CD14-positive monocyte (primary cell): Measurements from ENCODE around the gene CCN5. TPM values are rescaled to one million over a fixed set of nuclear protein-coding genes. Genes with fewer than 3 reads are reported as not detected.
A peak's percentile ranks its signal among the peaks of the same experiment; 100 is the strongest.

Source experiments
- DNase-seq, 3 donors: peaks; one replicate each; pipeline ENCODE4 v3.0.0-alpha.2; 2011 to 2022
- H2AFZ ChIP-seq: 2 replicates; pipeline ENCODE4 v1.6.0; 2012; ENCODE audit warnings: mild to moderate bottlenecking, low read depth, low read length, inconsistent platforms; ENCODE audit not compliant: insufficient read depth, poor library complexity, severe bottlenecking
- H3K27ac ChIP-seq, 2 donors: 1 replicate in 1 of 2; 2 replicates in 1 of 2; pipeline ENCODE4 v1.5.1; 2012 to 2013; ENCODE audit warnings: low read length in 2 of 2, control low read depth in 1 of 2, inconsistent platforms in 1 of 2, low read depth in 1 of 2, mild to moderate bottlenecking in 1 of 2
- H3K27me3 ChIP-seq, 2 donors: one replicate each; pipeline versions ENCODE4 v1.6.0 to v1.6.1; 2011 to 2013; ENCODE audit warnings: low read length in 2 of 2; ENCODE audit not compliant: control insufficient read depth in 2 of 2, insufficient read depth in 2 of 2
- H3K36me3 ChIP-seq, 2 donors: replicated peaks in 1 of 2; 1 replicate in 1 of 2; 2 replicates in 1 of 2; pipeline versions ENCODE4 v1.5.1 to v1.6.1; 2012 to 2013; ENCODE audit warnings: low read length in 2 of 2, control low read depth in 1 of 2, inconsistent platforms in 1 of 2, mild to moderate bottlenecking in 1 of 2; ENCODE audit not compliant: insufficient read depth in 2 of 2, control insufficient read depth in 1 of 2
- H3K4me1 ChIP-seq, 2 donors: 1 replicate in 1 of 2; 2 replicates in 1 of 2; pipeline versions ENCODE4 v1.5.1 to v1.6.1; 2012 to 2013; ENCODE audit warnings: low read length in 2 of 2, control low read depth in 1 of 2, inconsistent platforms in 1 of 2, mild to moderate bottlenecking in 1 of 2, moderate library complexity in 1 of 2; ENCODE audit not compliant: insufficient read depth in 2 of 2, control insufficient read depth in 1 of 2
- H3K4me2 ChIP-seq: replicated peaks from 2 replicates; pipeline ENCODE3; 2012; ENCODE audit warnings: low read length, moderate library complexity, mild to moderate bottlenecking; ENCODE audit not compliant: poor library complexity, severe bottlenecking; ENCODE audit errors: extremely low read depth
- H3K4me3 ChIP-seq, 3 experiments: fragments of 200-600 bp in 1 of 3; sonication (generic) in 1 of 3; replicated peaks in 1 of 3; 1 replicate in 2 of 3; 2 replicates in 1 of 3; pipeline ENCODE4 v1.5.1; 2011 to 2013; ENCODE audit warnings: low read length in 3 of 3, mild to moderate bottlenecking in 3 of 3, control low read depth in 2 of 3, low read depth in 2 of 3, inconsistent platforms in 1 of 3, moderate library complexity in 1 of 3
- H3K79me2 ChIP-seq: 2 replicates; pipeline ENCODE4 v1.6.0; 2012; ENCODE audit warnings: mild to moderate bottlenecking, control low read depth, inconsistent platforms, low read length, moderate library complexity; ENCODE audit not compliant: insufficient read depth
- H3K9ac ChIP-seq: 2 replicates; pipeline ENCODE4 v1.6.0; 2017; ENCODE audit warnings: low read length, mild to moderate bottlenecking; ENCODE audit not compliant: insufficient read depth, poor library complexity, severe bottlenecking
- H3K9me3 ChIP-seq, 2 donors: replicated peaks in 1 of 2; 1 replicate in 1 of 2; 2 replicates in 1 of 2; pipeline versions ENCODE4 v1.5.1 to v1.6.1; 2012 to 2013; ENCODE audit warnings: low read length in 2 of 2, control low read depth in 1 of 2; ENCODE audit not compliant: control insufficient read depth in 1 of 2, insufficient read depth in 1 of 2
- H4K20me1 ChIP-seq: 2 replicates; pipeline ENCODE4 v1.6.0; 2012; ENCODE audit warnings: mild to moderate bottlenecking, low read length, control low read depth, moderate library complexity; ENCODE audit not compliant: insufficient read depth
- H3K27ac Mint-ChIP-seq, 7 donors: one replicate each; pipeline ENCODE4 v1.8.0; 2020; ENCODE audit warnings: mild to moderate bottlenecking in 7 of 7, mixed read lengths in 7 of 7, moderate library complexity in 6 of 7, inconsistent platforms in 2 of 7
- H3K27me3 Mint-ChIP-seq, 3 donors: one replicate each; pipeline ENCODE4 v1.8.0; 2021 to 2022; ENCODE audit warnings: low read depth in 3 of 3, mild to moderate bottlenecking in 3 of 3, mixed read lengths in 3 of 3, moderate library complexity in 3 of 3, inconsistent platforms in 1 of 3
- H3K36me3 Mint-ChIP-seq, 2 donors: one replicate each; pipeline ENCODE4 v1.8.0; 2020; ENCODE audit warnings: mixed read lengths in 2 of 2, inconsistent platforms in 1 of 2, mild to moderate bottlenecking in 1 of 2
- H3K4me1 Mint-ChIP-seq: one replicate; pipeline ENCODE4 v1.8.0; 2020; ENCODE audit warnings: mild to moderate bottlenecking, mixed read lengths
- H3K4me3 Mint-ChIP-seq, 2 donors: one replicate each; pipeline ENCODE4 v1.8.0; 2020; ENCODE audit warnings: mild to moderate bottlenecking in 2 of 2, mixed read lengths in 2 of 2, moderate library complexity in 1 of 2
- H3K9me3 Mint-ChIP-seq, 7 donors: one replicate each; pipeline ENCODE4 v1.8.0; 2020 to 2022; ENCODE audit warnings: mixed read lengths in 7 of 7, mild to moderate bottlenecking in 6 of 7, moderate library complexity in 6 of 7, inconsistent platforms in 2 of 7
- WGBS: methylation state at CpG from one replicate; pipeline ENCODE4 v1.1.5; 2013; ENCODE audit warnings: missing lambda C conversion rate; ENCODE audit not compliant: insufficient coverage; 5-methylcytosine and 5-hydroxymethylcytosine counted together
- intact Hi-C, 2 donors: fragments of 100-400 bp; cut with micrococcal nuclease; formaldehyde crosslinking; loops; one replicate each; pipeline versions ENCODE4 v1.15.0 to v1.15.1; 2023
- polyA plus RNA-seq, 3 donors: library from polyadenylated mRNA; depleted of rRNA in 1 of 3; unstranded in 2 of 3; stranded (reverse) in 1 of 3; fragments of 300-500 nt in 2 of 3; fragments of >200 nt in 1 of 3; fragmentation: Illumina TruSeq in 2 of 3; gene quantifications; 1 replicate in 2 of 3; 2 replicates in 1 of 3; pipeline ENCODE4 v1.2.3, GENCODE V29; 2012 to 2021
- TF ChIP-seq, protein P1 (sequence below): fragments of 200-600 bp; IDR thresholded peaks from one replicate; pipeline ENCODE4 v1.8.0; 2022; ENCODE audit warnings: antibody characterized with exemption, mild to moderate bottlenecking

CCN5 gene
- polyA plus RNA-seq, 3 donors, result not detected

DNA sequence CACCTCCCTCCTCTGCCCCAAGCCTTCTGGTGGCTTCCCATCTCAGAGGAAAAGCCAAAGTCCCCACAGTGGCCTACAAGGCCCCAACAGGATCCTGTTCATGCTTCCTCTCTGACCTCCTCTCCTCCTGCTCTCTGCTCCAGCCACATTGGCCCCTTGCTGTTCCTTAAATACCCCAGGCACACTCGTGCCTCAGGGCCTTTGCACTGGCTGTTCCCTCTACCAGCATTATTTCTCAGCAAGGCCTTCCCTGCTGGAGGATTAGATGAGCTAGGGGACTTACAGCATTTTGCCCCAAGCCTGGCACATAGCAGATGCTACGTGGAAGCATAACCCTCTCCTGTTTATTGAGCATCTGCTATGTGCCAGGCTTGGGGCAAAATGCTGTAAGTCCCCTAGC is 7.8 kb downstream of the CCN5 start:
- Histone ChIP-seq H3K9ac (no peak overlapping the region), H4K20me1 (no peaks in the 10 kb centered on the region), H3K9me3 (no peaks in the 10 kb centered on the region), H3K27me3 (no peaks in the 10 kb centered on the region), H3K4me3 (no peak overlapping the region), H3K4me2 (no peak overlapping the region), H3K36me3 (no peaks in the 10 kb centered on the region), H3K79me2 (no peaks in the 10 kb centered on the region), H2AFZ (no peak overlapping the region), H3K27ac (no peak overlapping the region), H3K4me1 (no peaks in the 10 kb centered on the region)
- Mint-ChIP-seq H3K36me3 (no peaks in the 10 kb centered on the region), H3K27me3 (peaks cover 0 to 5% (median 0%) of the 10 kb centered on the region in 3 donors), H3K4me1 (peaks cover 3% of the 10 kb centered on the region), H3K27ac (no peak overlapping the region), H3K9me3 (no peaks in the 10 kb centered on the region), H3K4me3 (no peak overlapping the region)
- no peak for DNase-seq
- TF ChIP-seq, protein P1, sequence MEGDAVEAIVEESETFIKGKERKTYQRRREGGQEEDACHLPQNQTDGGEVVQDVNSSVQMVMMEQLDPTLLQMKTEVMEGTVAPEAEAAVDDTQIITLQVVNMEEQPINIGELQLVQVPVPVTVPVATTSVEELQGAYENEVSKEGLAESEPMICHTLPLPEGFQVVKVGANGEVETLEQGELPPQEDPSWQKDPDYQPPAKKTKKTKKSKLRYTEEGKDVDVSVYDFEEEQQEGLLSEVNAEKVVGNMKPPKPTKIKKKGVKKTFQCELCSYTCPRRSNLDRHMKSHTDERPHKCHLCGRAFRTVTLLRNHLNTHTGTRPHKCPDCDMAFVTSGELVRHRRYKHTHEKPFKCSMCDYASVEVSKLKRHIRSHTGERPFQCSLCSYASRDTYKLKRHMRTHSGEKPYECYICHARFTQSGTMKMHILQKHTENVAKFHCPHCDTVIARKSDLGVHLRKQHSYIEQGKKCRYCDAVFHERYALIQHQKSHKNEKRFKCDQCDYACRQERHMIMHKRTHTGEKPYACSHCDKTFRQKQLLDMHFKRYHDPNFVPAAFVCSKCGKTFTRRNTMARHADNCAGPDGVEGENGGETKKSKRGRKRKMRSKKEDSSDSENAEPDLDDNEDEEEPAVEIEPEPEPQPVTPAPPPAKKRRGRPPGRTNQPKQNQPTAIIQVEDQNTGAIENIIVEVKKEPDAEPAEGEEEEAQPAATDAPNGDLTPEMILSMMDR, result no peak
- WGBS, result 0% methylated on average over 1 of the region's 2 CpGs
- intact Hi-C loops, result no loop called here

DNA sequence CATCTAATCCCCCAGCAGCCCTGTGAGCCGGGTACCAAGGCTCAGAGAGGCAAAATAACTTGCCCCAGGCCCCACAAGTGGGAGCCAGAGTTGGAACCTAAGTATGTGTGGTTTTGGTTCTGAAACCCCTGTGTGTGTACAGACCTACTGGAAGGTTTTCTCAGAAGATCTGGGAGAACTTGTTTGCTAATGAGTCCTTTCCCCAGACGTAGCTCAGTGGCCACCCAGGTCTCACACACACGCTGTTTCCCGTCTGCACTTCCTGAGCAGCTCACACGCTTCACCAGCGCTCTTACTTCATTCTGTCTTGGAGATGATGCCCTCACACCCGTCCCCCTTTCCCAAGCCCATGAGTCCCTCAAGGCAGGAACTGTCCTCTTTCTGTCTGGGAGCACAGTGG is 8.2 kb downstream of the CCN5 start:
- Mint-ChIP-seq H3K36me3 (no peaks in the 10 kb centered on the region), H3K27ac (no peak overlapping the region), H3K9me3 (no peaks in the 10 kb centered on the region), H3K4me1 (peaks cover 3% of the 10 kb centered on the region), H3K4me3 (no peak overlapping the region), H3K27me3 (peaks cover 0 to 5% (median 0%) of the 10 kb centered on the region in 3 donors)
- H3K4me3 ChIP-seq, result no peak overlapping the region
- H3K9ac ChIP-seq, result no peak overlapping the region
- DNase-seq, result no peak
- no peaks in the 10 kb centered on the region for H3K4me1 ChIP-seq
- no peaks in the 10 kb centered on the region for H3K36me3 ChIP-seq
- intact Hi-C loops, result no loop called here
- TF ChIP-seq, protein P1, result no peak
- H3K4me2 ChIP-seq, result no peak overlapping the region
- no peaks in the 10 kb centered on the region for H3K79me2 ChIP-seq
- peak overlapping the region; percentile 5 for H2AFZ ChIP-seq
- no peaks in the 10 kb centered on the region for H4K20me1 ChIP-seq
- no peak overlapping the region for H3K27ac ChIP-seq
- no peaks in the 10 kb centered on the region for H3K9me3 ChIP-seq
- 14% methylated on average over 7 of the region's 7 CpGs for WGBS
- H3K27me3 ChIP-seq, result no peaks in the 10 kb centered on the region
